ENCODE data around the gene AR.

The AR gene

DNA sequence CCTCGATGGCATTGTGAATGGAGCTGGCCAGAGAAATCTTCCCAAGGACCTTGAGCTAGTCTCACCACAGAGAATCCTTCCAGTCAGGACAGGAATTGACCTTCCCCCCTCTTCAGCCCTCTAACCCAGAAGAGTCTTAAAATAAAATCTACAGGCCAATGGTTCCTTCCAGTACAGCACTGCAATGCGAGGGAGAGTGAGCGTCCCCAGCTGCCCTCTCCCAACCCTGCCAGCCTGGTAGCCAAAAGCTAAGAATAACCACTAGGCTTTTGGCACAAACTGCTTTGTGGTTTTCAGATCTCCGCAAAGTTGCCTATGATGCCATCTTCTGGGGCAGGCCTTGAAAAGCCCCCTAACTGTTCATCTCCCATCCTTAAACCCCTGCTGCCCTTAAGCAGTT, 175.1 kb downstream of the AR start:
- peaks cover 42% of the 10 kb centered on the region for H3K27me3 Mint-ChIP-seq
- H3K4me1 Mint-ChIP-seq (ENCODE audit: low read depth) = no peaks in the 10 kb centered on the region
- H3K27ac Mint-ChIP-seq = no peak overlapping the region
- no peak overlapping the region for H3K4me3 Mint-ChIP-seq
- no peak for DNase-seq
- no peaks in the 10 kb centered on the region for H3K9me3 Mint-ChIP-seq
- no peaks in the 10 kb centered on the region for H3K36me3 Mint-ChIP-seq (ENCODE audit: low read depth)

DNA sequence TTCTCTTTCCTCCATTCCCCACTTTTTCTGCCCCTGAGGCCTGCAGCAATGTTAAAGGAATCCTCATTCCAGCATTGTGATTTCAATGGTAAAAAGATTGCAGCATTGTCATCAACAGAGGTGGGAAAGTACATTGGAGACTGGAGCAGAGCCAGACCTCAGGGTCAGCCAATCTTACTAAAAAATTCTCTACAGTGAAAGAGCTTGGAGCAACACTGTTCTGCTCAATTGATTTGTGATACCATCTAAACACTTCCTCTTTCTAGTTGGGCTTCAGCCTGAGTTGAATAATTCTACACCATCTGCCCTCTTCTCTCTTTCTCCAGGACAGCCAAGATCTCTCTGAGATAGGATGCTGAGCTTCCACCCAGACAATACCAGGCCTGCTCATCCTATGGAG, 176.5 kb downstream of the AR start:
- H3K4me3 Mint-ChIP-seq = no peak overlapping the region

DNA sequence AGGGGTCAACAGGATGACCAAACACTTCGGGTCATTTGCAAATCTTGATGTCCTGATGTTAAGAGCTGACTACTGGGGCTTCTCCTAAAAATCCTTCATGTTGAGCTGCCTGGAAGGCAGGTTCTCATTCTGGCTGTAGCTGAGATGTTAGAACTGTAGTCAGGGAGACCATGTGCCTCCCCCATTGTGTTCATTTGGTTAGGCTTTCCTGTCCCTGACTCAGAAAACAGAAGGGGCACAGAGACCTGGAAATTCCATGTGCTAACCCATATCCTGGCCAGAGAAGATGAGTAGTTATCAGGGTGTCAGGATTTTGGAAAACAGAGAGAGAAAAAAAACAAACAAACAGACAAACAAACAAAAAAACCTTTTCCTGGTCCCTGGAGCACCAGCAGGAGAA, 177.5 kb downstream of the AR start:
- no peaks in the 10 kb centered on the region for H3K9me3 Mint-ChIP-seq
- no peaks in the 10 kb centered on the region for H3K4me1 Mint-ChIP-seq (ENCODE audit: low read depth)
- H3K36me3 Mint-ChIP-seq (ENCODE audit: low read depth) = no peaks in the 10 kb centered on the region
- peaks cover 45% of the 10 kb centered on the region for H3K27me3 Mint-ChIP-seq
- no peak overlapping the region for H3K27ac Mint-ChIP-seq
- DNase-seq = no peak
- no peak overlapping the region for H3K4me3 Mint-ChIP-seq

More for the DNA sequence above, 176.5 kb downstream of the AR start:
- Mint-ChIP-seq H3K4me1 (ENCODE audit: low read depth) (no peaks in the 10 kb centered on the region), H3K27me3 (peaks cover 42% of the 10 kb centered on the region), H3K27ac (no peak overlapping the region), H3K36me3 (ENCODE audit: low read depth) (no peaks in the 10 kb centered on the region), H3K9me3 (no peaks in the 10 kb centered on the region)
- DNase-seq = no peak

DNA sequence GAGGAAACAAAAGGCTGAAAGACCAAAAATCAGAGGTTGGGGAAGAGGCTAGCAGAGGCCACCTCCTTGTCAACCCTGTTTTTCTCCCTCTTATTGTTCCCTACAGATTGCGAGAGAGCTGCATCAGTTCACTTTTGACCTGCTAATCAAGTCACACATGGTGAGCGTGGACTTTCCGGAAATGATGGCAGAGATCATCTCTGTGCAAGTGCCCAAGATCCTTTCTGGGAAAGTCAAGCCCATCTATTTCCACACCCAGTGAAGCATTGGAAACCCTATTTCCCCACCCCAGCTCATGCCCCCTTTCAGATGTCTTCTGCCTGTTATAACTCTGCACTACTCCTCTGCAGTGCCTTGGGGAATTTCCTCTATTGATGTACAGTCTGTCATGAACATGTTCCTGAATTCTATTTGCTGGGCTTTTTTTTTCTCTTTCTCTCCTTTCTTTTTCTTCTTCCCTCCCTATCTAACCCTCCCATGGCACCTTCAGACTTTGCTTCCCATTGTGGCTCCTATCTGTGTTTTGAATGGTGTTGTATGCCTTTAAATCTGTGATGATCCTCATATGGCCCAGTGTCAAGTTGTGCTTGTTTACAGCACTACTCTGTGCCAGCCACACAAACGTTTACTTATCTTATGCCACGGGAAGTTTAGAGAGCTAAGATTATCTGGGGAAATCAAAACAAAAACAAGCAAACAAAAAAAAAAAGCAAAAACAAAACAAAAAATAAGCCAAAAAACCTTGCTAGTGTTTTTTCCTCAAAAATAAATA, 179.9 kb downstream of the AR start:
- H3K9me3 Mint-ChIP-seq = no peaks in the 10 kb centered on the region
- DNase-seq = no peak
- H3K4me3 Mint-ChIP-seq = no peak overlapping the region
- H3K27me3 Mint-ChIP-seq = peaks cover 45% of the 10 kb centered on the region
- H3K27ac Mint-ChIP-seq = no peak overlapping the region
- no peaks in the 10 kb centered on the region for H3K36me3 Mint-ChIP-seq (ENCODE audit: low read depth)
- H3K4me1 Mint-ChIP-seq (ENCODE audit: low read depth) = no peaks in the 10 kb centered on the region

DNA sequence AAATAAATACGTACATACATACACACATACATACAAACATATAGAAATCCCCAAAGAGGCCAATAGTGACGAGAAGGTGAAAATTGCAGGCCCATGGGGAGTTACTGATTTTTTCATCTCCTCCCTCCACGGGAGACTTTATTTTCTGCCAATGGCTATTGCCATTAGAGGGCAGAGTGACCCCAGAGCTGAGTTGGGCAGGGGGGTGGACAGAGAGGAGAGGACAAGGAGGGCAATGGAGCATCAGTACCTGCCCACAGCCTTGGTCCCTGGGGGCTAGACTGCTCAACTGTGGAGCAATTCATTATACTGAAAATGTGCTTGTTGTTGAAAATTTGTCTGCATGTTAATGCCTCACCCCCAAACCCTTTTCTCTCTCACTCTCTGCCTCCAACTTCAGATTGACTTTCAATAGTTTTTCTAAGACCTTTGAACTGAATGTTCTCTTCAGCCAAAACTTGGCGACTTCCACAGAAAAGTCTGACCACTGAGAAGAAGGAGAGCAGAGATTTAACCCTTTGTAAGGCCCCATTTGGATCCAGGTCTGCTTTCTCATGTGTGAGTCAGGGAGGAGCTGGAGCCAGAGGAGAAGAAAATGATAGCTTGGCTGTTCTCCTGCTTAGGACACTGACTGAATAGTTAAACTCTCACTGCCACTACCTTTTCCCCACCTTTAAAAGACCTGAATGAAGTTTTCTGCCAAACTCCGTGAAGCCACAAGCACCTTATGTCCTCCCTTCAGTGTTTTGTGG, 180.7 kb downstream of the AR start:
- Mint-ChIP-seq H3K27me3 (peaks cover 51% of the 10 kb centered on the region), H3K36me3 (ENCODE audit: low read depth) (no peaks in the 10 kb centered on the region), H3K9me3 (no peaks in the 10 kb centered on the region), H3K27ac (no peak overlapping the region), H3K4me3 (no peak overlapping the region), H3K4me1 (ENCODE audit: low read depth) (no peaks in the 10 kb centered on the region)
- DNase-seq = no peak

DNA sequence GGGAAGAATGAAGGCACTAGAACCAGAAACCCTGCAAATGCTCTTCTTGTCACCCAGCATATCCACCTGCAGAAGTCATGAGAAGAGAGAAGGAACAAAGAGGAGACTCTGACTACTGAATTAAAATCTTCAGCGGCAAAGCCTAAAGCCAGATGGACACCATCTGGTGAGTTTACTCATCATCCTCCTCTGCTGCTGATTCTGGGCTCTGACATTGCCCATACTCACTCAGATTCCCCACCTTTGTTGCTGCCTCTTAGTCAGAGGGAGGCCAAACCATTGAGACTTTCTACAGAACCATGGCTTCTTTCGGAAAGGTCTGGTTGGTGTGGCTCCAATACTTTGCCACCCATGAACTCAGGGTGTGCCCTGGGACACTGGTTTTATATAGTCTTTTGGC, 181.7 kb downstream of the AR start:
- H3K36me3 Mint-ChIP-seq (ENCODE audit: low read depth) = no peaks in the 10 kb centered on the region

DNA sequence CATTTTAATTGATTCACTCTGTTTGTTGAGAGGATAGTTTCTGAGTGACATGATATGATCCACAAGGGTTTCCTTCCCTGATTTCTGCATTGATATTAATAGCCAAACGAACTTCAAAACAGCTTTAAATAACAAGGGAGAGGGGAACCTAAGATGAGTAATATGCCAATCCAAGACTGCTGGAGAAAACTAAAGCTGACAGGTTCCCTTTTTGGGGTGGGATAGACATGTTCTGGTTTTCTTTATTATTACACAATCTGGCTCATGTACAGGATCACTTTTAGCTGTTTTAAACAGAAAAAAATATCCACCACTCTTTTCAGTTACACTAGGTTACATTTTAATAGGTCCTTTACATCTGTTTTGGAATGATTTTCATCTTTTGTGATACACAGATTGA, 182.2 kb downstream of the AR start:
- Mint-ChIP-seq H3K27me3 (peaks cover 53% of the 10 kb centered on the region), H3K27ac (no peak overlapping the region), H3K9me3 (no peaks in the 10 kb centered on the region), H3K4me3 (no peak overlapping the region), H3K36me3 (ENCODE audit: low read depth) (no peaks in the 10 kb centered on the region), H3K4me1 (ENCODE audit: low read depth) (no peaks in the 10 kb centered on the region)
- DNase-seq = no peak

More for the DNA sequence above, 181.7 kb downstream of the AR start:
- H3K9me3 Mint-ChIP-seq = no peaks in the 10 kb centered on the region
- no peak overlapping the region for H3K4me3 Mint-ChIP-seq
- H3K4me1 Mint-ChIP-seq (ENCODE audit: low read depth) = no peaks in the 10 kb centered on the region
- peaks cover 51% of the 10 kb centered on the region for H3K27me3 Mint-ChIP-seq
- DNase-seq = no peak
- H3K27ac Mint-ChIP-seq = no peak overlapping the region

DNA sequence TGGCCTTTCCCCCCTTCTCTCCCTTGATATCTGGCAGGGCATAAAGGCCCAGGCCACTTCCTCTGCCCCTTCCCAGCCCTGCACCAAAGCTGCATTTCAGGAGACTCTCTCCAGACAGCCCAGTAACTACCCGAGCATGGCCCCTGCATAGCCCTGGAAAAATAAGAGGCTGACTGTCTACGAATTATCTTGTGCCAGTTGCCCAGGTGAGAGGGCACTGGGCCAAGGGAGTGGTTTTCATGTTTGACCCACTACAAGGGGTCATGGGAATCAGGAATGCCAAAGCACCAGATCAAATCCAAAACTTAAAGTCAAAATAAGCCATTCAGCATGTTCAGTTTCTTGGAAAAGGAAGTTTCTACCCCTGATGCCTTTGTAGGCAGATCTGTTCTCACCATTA, 183.8 kb downstream of the AR start:
- Mint-ChIP-seq H3K4me3 (no peak overlapping the region), H3K36me3 (ENCODE audit: low read depth) (no peaks in the 10 kb centered on the region), H3K9me3 (no peaks in the 10 kb centered on the region), H3K4me1 (ENCODE audit: low read depth) (no peaks in the 10 kb centered on the region), H3K27ac (no peak overlapping the region), H3K27me3 (peaks cover 56% of the 10 kb centered on the region)
- DNase-seq = no peak

DNA sequence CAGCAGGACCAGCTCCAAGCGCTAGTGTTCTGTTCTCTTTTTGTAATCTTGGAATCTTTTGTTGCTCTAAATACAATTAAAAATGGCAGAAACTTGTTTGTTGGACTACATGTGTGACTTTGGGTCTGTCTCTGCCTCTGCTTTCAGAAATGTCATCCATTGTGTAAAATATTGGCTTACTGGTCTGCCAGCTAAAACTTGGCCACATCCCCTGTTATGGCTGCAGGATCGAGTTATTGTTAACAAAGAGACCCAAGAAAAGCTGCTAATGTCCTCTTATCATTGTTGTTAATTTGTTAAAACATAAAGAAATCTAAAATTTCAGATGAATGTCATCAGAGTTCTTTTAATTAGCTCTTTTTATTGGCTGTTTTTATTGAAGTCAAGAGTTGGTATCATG, 186.5 kb downstream of the AR start:
- Mint-ChIP-seq H3K4me1 (ENCODE audit: low read depth) (no peaks in the 10 kb centered on the region), H3K4me3 (no peak overlapping the region), H3K27me3 (peaks cover 57% of the 10 kb centered on the region), H3K9me3 (no peaks in the 10 kb centered on the region), H3K36me3 (ENCODE audit: low read depth) (no peaks in the 10 kb centered on the region), H3K27ac (no peak overlapping the region)
- DNase-seq = no peak

DNA sequence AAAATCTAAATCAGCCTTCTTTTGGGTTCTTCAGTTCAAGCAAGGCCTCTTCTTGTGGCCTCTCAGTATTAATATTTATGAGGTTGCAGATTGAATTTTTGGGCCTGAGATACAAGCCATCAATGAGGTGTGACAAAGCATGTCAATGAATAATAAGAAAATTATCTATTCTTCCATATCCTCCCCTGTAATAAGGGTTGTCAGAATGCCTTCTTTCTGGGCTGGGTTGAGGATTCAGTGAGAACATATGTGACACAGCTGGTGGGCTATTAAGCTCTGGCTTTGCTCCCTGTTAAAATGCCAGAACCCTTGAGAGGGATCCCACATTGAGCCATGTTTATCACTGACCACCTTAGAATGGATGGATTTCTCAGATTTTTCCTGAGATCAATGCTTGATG, 187.2 kb downstream of the AR start:
- Mint-ChIP-seq H3K4me3 (no peak overlapping the region), H3K4me1 (ENCODE audit: low read depth) (no peaks in the 10 kb centered on the region), H3K27ac (no peak overlapping the region), H3K9me3 (no peaks in the 10 kb centered on the region), H3K27me3 (peaks cover 56% of the 10 kb centered on the region), H3K36me3 (ENCODE audit: low read depth) (no peaks in the 10 kb centered on the region)
- DNase-seq = no peak

DNA sequence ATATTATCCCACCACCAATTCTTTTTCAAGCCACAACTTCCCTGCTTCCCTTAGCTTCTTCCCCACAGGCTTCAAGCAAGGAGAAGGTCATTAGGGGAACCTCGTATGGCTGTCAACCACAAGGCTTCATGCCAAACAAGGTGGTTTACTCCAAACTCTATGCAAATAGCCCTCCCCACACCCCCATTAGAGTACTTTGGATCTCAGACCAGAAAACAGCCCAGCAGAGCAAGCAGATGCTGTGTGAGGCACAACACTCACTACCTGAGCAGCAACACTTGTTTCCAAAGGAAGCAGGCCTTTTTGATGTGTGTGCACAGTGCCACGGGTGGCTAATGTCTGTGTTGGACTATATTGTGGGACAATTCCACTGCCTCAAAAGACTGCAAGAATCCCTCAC, 189.0 kb downstream of the AR start:
- Mint-ChIP-seq H3K27ac (no peak overlapping the region), H3K36me3 (ENCODE audit: low read depth) (no peaks in the 10 kb centered on the region), H3K4me3 (no peak overlapping the region), H3K4me1 (ENCODE audit: low read depth) (no peaks in the 10 kb centered on the region), H3K9me3 (no peaks in the 10 kb centered on the region), H3K27me3 (peaks cover 48% of the 10 kb centered on the region)
- no peak for DNase-seq

DNA sequence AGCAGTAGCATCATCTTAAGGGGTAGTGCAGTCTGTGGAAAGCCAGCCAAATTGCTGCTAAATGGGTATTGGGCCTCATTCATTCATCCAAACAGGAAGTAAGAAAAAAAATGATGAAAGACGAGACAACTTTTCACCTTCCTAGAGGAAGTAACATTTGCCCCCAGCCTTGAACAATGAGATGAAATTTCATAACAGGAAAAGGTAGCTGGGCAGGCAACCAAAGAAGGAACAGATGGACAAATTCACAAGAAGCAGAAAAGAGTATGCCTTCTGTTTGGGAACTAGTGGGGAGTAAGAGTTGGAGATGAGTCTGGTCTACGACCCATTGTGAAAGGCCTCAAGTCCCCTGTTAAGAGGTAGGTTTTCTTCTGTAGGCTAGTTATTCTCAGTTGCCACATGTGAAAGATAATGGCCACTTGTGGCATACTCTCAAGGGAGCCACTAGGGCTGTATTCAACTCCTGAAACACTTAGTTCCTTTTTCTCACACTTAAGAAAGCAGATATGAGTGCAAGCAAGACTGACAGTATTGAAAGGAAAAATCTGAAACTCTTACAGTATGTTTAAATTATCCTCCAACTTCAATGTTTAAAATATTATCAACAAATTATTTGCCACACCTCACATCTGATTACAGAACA, 190.4 kb downstream of the AR start:
- Mint-ChIP-seq H3K36me3 (ENCODE audit: low read depth) (no peaks in the 10 kb centered on the region), H3K4me3 (no peak overlapping the region), H3K4me1 (ENCODE audit: low read depth) (no peaks in the 10 kb centered on the region), H3K9me3 (no peaks in the 10 kb centered on the region), H3K27me3 (peaks cover 43% of the 10 kb centered on the region), H3K27ac (no peak overlapping the region)
- DNase-seq = no peak

DNA sequence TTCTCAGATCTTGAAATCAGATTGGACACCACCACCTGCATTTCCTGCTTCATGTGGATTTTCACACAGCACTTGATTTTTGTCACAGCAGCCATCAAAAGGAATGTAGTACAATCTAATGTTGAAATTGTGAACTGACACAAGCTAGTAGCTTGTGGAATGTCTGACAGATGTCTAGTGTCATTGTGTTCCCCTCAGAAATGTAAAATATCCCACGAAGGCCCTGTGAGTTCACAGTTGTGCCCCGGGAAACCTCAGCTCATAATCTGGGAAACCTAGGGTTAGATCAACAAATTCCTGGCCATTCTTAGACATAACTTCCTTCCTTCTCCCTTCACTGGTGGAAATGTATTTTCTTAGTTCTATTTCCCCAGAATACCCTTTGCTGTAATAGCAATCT, 205.7 kb downstream of the AR start:
- no peak for DNase-seq
- no peak overlapping the region for H3K4me3 Mint-ChIP-seq
- H3K27me3 Mint-ChIP-seq = peaks cover 28% of the 10 kb centered on the region
- no peaks in the 10 kb centered on the region for H3K4me1 Mint-ChIP-seq (ENCODE audit: low read depth)
- H3K9me3 Mint-ChIP-seq = peaks cover 2% of the 10 kb centered on the region
- no peak overlapping the region for H3K27ac Mint-ChIP-seq
- H3K36me3 Mint-ChIP-seq (ENCODE audit: low read depth) = no peaks in the 10 kb centered on the region

DNA sequence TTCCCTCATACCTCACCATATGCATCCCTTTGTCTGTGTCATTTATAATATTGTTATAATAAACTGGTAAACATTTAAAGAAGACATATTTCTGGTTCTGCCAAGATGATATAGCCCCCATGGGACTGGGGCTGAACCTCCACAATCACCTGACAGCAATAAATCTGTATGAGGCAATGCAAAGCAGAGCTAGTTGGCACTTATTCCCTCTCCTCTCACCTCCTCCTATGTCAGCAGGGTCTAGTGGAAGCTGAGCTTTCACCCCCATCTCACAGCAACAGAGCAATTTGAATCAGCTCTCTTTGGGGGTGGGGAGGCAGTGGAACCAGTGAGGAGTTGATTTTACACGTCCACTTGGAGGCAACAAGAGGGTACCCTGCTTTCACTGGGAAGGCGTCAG, 206.9 kb downstream of the AR start:
- Mint-ChIP-seq H3K27me3 (peaks cover 20% of the 10 kb centered on the region), H3K36me3 (ENCODE audit: low read depth) (no peaks in the 10 kb centered on the region), H3K4me1 (ENCODE audit: low read depth) (no peaks in the 10 kb centered on the region), H3K9me3 (peaks cover 2% of the 10 kb centered on the region), H3K27ac (no peak overlapping the region), H3K4me3 (no peak overlapping the region)
- no peak for DNase-seq

DNA sequence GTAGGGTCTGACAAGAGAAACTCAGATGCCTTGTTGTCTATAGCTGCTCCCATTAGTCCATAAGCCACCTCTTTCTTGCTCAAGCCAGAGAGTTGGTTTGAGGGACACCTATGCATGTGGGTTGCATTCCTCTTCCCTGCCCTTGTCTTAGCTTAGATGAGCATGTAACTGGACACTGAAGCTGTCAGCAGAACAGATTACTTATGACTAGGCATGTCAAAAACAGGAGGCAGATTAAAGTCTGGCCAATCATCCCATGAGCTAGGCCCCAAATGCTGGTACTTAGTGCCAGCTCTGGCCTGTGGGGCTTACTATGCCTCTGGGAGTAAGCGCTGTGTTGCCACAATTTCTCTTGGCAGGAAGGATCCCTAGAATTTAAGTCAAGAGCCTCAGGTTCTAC, 215.2 kb downstream of the AR start:
- Mint-ChIP-seq H3K36me3 (ENCODE audit: low read depth) (no peaks in the 10 kb centered on the region), H3K4me3 (no peak overlapping the region), H3K4me1 (ENCODE audit: low read depth) (no peaks in the 10 kb centered on the region), H3K9me3 (no peaks in the 10 kb centered on the region), H3K27ac (no peak overlapping the region), H3K27me3 (peaks cover 20% of the 10 kb centered on the region)
- DNase-seq = no peak

Measured in activated T-cell treated with anti-CD3 and anti-CD28 coated beads, Interleukin-2, amount 50 U/mL, for 24 hours (primary cell).